Adrenal gland (tissue), 12 donors: Measurements from ENCODE around the gene GLUD1. TPM values are rescaled to one million over a fixed set of nuclear protein-coding genes. Genes with fewer than 3 reads are reported as not detected.
"Not testable (repeated sequence)": the region's sequence is repeated elsewhere in the genome, so short reads cannot be mapped to it uniquely, and the experiment has no call there.

ENCODE experiments used
- DNase-seq, 7 donors: peaks; one replicate each; pipeline ENCODE4 v3.0.0-alpha.2; 2019 to 2020
- H3K27ac ChIP-seq, 5 donors: fragments of 200-600 bp; sonication (generic) in 4 of 5; 1 replicate in 3 of 5; 2 replicates in 2 of 5; pipeline versions ENCODE4 v1.5.1 to v1.8.0; 2016 to 2020; ENCODE audit warnings: mild to moderate bottlenecking in 1 of 5
- H3K27me3 ChIP-seq: fragments of 200-600 bp; 2 replicates; pipeline ENCODE4 v1.8.0; 2021
- H3K36me3 ChIP-seq, 2 donors: fragments of 200-600 bp; replicated peaks in 1 of 2; 1 replicate in 1 of 2; 2 replicates in 1 of 2; pipeline versions ENCODE4 v1.5.1 to v1.8.0; 2018 to 2022
- H3K4me1 ChIP-seq, 2 donors: fragments of 200-600 bp; replicated peaks in 1 of 2; 1 replicate in 1 of 2; 2 replicates in 1 of 2; pipeline versions ENCODE4 v1.5.1 to v1.8.0; 2018 to 2021
- H3K4me3 ChIP-seq, 4 donors: fragments of 200-600 bp; sonication (generic) in 3 of 4; one replicate each; pipeline ENCODE4 v1.5.1; 2016 to 2018
- H3K9me3 ChIP-seq, 3 donors: fragments of 200-600 bp; sonication (generic) in 1 of 3; replicated peaks in 1 of 3; 1 replicate in 2 of 3; 2 replicates in 1 of 3; pipeline versions ENCODE4 v1.5.1 to v1.8.0; 2016 to 2021
- POLR2A ChIP-seq, 2 donors: fragments of 450-650 bp; IDR thresholded peaks; one replicate each; pipeline ENCODE4 v1.6.1; 2017; ENCODE audit warnings: antibody characterized with exemption in 2 of 2, mild to moderate bottlenecking in 2 of 2, moderate library complexity in 1 of 2
- WGBS, 4 donors: extraction: QIAGEN DNeasy Blood & Tissue Kit in 2 of 4; methylation state at CpG; one replicate each; pipeline versions ENCODE4 v1.1.5 to v1.1.7; 2013 to 2017; 5-methylcytosine and 5-hydroxymethylcytosine counted together
- intact Hi-C, 2 donors: fragments of 100-400 bp; cut with DNase I; formaldehyde crosslinking; loops; one replicate each; pipeline versions ENCODE4 v1.14.1 to v1.15.0; 2022 to 2023
- polyA plus RNA-seq, 3 donors: library from polyadenylated mRNA; stranded (reverse); fragments of 200-250 nt in 2 of 3; fragments of 350-450 nt in 1 of 3; fragmentation: Illumina TruSeq in 1 of 3; extraction: RNeasy Lipid Tissue Mini Kit (QIAGEN cat#74804) in 1 of 3; gene quantifications; one replicate each; pipeline ENCODE4 v1.2.3, GENCODE V29; 2013 to 2014
- total RNA-seq, 9 donors: library from RNA; depleted of rRNA in 4 of 9; stranded (reverse); fragments of >200 nt in 4 of 9; fragments of 120-200 nt in 1 of 9; fragmentation: NEBNext Ultra II Directional in 1 of 9; extraction: Animal tissue kit (Norgen Biotek cat#: 25700) in 1 of 9; gene quantifications; one replicate each; pipeline versions ENCODE4 v1.1.0 to v1.2.4, GENCODE V29; 2013 to 2023
- TF ChIP-seq, protein P1 (sequence below), 6 experiments: fragments of 450-650 bp in 4 of 6; fragments of 200-600 bp in 2 of 6; sonication (generic) in 1 of 6; IDR thresholded peaks; 1 replicate in 5 of 6; 2 replicates in 1 of 6; pipeline versions ENCODE4 v1.5.1 to v1.8.0; 2016 to 2021; ENCODE audit warnings: antibody characterized with exemption in 6 of 6, mild to moderate bottlenecking in 2 of 6, moderate library complexity in 1 of 6
- donor health status: healthy with polysubstance abuse.
- donor health status: Bipolar disorder and iron deficiency.
- donor health status: DM: yes; HTN: yes; CAD: no.
- donor health status: DM: no; HTN: no; CAD: no.
- donor health status: DM: no; HTN: no; CAD: no.
- donor health status: DM: yes; HTN: yes; CAD: no.

Gene GLUD1
- total and polyA plus RNA-seq, 12 donors, result 58.2 to 290 (median 212) TPM

DNA sequence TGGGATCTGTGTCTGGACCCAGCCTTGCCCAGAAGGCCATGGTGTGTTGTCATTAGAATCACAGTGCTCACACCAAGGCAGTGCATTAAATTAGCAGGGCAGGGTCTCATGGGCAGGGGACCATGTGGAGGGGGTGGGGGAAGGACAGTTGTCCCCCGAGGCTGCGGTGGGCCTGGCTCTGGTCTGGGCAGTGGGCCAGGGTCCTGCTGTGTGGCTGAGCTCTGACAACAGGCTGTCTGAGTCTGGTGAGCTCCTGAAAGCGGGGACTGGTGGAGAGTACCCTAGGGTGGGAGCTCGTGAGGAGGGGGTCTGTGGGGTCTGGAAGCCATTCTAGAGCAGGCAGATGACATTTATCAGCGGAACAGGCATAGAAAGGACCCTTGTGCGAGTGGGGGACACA is 76.5 kb downstream of the GLUD1 start:
- H3K36me3 ChIP-seq, H3K4me1 ChIP-seq, H3K9me3 ChIP-seq, H3K27me3 ChIP-seq, H3K4me3 ChIP-seq, intact Hi-C loops: not testable (repeated sequence)
- WGBS, 4 donors, result 73 to 83% (median 75%) methylated on average over 6 of the region's 6 CpGs
- H3K27ac ChIP-seq, result peak overlapping the region in 3 of 5 donors; percentile 57 to 76 (median 70)
- peak in 1 of 7 donors; percentile 35 for DNase-seq

DNA sequence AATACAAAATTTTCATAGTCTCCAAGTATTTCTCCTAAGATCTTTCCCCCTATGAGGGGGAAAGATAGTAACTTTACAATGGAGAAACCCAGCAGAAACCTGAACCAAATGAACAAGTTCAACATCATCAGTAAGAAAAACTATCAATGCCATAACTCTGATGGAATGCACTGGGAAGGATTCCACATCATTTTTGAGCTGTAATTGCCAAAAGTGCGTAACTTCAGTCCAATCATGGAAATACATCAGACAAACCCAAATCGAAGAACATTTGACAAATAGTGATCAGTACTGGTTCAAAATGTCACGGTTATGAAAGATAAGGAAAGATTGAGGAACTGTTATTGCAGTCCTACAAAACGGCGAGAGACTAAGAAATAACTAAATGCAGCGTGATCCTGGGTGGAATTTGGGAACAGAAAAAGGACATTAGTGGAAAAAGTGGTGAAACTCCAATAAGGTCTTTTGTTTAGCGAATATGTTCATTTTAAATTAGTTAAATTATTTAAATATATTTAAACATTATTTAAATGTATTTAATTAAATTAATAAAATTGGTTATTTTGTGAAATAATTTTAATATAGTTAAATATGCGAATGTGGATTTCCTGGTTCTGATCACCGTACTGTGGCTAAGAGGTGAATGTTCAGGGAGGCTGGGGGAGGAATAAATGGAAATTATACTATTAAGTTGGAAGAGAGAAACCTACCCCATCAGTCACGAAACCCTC is 79.5 kb downstream of the GLUD1 start:
- H3K4me3 ChIP-seq, result not testable (repeated sequence)

DNA sequence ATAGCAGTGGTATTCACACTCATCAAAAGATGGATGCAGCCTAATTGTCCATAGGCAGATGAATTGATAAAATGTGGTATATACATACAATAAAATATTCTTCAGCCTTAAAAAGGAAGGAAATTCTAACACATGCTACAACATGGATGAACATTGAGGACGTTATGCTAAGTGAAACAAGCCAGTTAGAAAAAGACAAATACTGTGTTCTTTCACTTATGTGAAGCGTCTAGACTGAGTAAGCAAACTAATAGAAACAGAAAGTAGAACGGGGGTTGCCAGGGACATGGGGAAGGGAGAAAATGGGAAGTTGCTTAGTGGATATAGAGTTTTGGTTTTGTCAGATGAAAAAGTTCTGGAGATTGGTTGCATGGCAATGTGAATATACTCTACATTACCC is 81.1 kb downstream of the GLUD1 start:
- WGBS, 4 donors, result 16 to 55% (median 48%) methylated on average over 3 of the region's 3 CpGs
- not testable (repeated sequence) for H3K9me3 ChIP-seq

More for the DNA sequence above, 79.5 kb downstream of the GLUD1 start:
- DNase-seq, H3K27me3 ChIP-seq, intact Hi-C loops, H3K9me3 ChIP-seq, H3K27ac ChIP-seq, H3K36me3 ChIP-seq, H3K4me1 ChIP-seq: not testable (repeated sequence)
- 60 to 73% (median 66%) methylated on average over 9 to 10 of the region's 10 CpGs for WGBS, 4 donors

DNA sequence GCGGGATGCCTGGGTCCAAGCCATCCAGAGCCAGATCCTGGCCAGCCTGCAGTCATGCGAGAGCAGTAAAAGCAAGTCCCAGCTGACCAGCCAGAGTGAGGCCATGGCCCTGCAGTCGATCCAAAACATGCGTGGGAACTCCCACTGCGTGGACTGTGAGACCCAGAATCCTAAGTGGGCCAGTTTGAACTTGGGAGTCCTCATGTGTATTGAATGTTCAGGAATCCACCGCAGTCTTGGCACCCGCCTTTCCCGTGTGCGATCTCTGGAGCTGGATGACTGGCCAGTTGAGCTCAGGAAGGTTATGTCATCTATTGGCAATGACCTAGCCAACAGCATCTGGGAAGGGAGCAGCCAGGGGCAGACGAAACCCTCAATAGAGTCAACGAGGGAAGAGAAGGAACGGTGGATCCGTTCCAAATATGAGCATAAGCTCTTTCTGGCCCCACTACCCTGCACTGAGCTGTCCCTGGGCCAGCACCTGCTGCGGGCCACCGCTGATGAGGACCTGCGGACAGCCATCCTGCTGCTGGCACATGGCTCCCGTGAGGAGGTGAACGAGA is 85.4 kb downstream of the GLUD1 start:
- intact Hi-C loops, H3K4me3 ChIP-seq: not testable (repeated sequence)

More for the DNA sequence above, 81.1 kb downstream of the GLUD1 start:
- DNase-seq, intact Hi-C loops, H3K27me3 ChIP-seq, H3K4me1 ChIP-seq, H3K4me3 ChIP-seq, H3K27ac ChIP-seq, H3K36me3 ChIP-seq: not testable (repeated sequence)

DNA sequence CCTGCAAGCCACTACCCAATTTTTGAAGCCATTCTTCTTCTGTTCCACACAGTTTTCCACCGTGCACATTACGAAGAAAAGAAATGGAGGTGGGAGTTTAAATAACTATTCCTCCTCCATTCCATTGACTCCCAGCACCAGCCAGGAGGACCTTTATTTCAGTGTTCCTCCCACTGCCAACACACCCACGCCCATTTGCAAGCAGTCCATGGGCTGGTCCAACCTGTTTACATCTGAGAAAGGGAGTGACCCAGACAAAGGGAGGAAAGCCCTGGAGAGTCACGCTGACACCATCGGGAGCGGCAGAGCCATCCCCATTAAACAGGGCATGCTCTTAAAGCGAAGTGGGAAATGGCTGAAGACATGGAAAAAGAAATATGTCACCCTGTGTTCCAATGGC is 86.3 kb downstream of the GLUD1 start:
- H3K36me3 ChIP-seq, H3K4me3 ChIP-seq, H3K4me1 ChIP-seq, DNase-seq, intact Hi-C loops, H3K9me3 ChIP-seq, H3K27me3 ChIP-seq, H3K27ac ChIP-seq: not testable (repeated sequence)
- 93 to 97% (median 96%) methylated on average over 3 to 7 of the region's 7 CpGs for WGBS, 4 donors

More for the DNA sequence above, 85.4 kb downstream of the GLUD1 start:
- not testable (repeated sequence) for H3K27ac ChIP-seq, H3K27me3 ChIP-seq, H3K9me3 ChIP-seq, DNase-seq, H3K36me3 ChIP-seq, H3K4me1 ChIP-seq
- 96 to 97% (median 96%) methylated on average over 9 to 18 of the region's 18 CpGs for WGBS, 4 donors

DNA sequence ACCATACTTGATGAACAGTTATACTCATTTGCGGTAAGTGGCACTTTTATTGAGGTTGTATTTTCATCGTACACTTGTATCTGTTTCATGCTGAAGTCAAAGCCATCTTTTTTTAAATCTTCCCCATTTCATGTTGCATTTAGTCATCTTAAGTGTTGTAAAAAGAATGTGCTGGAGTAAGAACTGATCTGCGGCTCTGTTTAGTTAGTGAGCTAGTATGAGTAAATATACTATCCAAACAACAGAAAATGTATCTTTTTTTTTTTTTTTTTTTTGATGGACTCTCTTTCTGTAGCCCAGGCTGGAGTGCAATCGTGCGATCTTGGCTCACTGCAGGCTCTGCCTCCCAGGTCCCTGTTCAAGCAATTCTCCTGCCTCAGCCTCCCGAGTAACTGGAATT is 87.0 kb downstream of the GLUD1 start:
- H3K9me3 ChIP-seq, H3K27ac ChIP-seq, H3K36me3 ChIP-seq, intact Hi-C loops, DNase-seq, H3K27me3 ChIP-seq, H3K4me1 ChIP-seq, H3K4me3 ChIP-seq: not testable (repeated sequence)
- WGBS, 4 donors, result 92 to 97% (median 95%) methylated on average over 6 of the region's 6 CpGs

DNA sequence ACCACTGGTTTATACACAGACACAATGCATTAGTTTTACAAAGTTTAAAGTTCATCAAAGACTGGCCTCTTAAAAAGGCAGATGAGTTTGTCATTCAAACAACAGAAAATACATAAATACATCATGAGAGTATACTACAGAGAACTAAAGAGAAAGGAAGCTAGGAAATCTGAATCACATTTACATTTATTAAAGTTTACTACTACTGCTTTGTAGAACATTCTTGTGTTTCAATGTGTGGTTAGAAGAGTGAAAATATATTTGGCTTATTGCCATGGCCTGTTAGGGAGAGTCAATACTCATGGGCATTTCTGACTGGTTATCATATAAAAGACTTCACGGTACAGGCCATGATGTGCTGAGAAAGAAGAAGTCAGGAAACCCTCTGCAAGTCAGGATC is 87.5 kb downstream of the GLUD1 start:
- H3K9me3 ChIP-seq, H3K4me3 ChIP-seq, intact Hi-C loops, H3K36me3 ChIP-seq, H3K27me3 ChIP-seq, DNase-seq, H3K27ac ChIP-seq, H3K4me1 ChIP-seq: not testable (repeated sequence)
- 20 to 85% (median 71%) methylated on average over 1 of the region's 1 CpG; no CpG with 5 or more reads in 1 of the 4 donors for WGBS, 4 donors

DNA sequence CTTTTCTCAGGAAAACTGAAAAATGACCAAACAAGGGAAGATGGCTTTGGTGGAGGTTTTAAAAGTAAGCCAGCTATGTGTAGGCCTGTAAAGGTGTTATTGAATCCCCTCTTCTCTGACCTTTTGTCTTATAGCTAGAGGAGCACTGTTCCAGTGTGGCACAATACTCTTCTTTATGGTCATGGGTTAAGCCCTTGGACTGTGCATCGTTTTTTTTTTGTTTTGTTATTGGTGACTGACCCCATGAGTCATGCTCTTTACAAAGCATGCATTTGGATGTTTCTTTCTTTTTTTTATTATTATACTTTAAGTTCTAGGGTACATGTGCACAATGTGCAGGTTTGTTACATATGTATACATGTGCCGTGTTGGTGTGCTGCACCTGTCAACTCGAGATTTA is 94.2 kb downstream of the GLUD1 start:
- WGBS, 4 donors, result 59 to 66% (median 61%) methylated on average over 3 of the region's 3 CpGs
- intact Hi-C loops, result no loop called here

More for the DNA sequence above, 94.2 kb downstream of the GLUD1 start:
- no peaks in the 10 kb centered on the region for H3K27me3 ChIP-seq
- no peak overlapping the region for H3K4me3 ChIP-seq
- H3K4me1 ChIP-seq, result no peaks in the 10 kb centered on the region
- no peaks in the 10 kb centered on the region for H3K9me3 ChIP-seq
- H3K36me3 ChIP-seq, result no peaks in the 10 kb centered on the region
- no peak overlapping the region for H3K27ac ChIP-seq
- TF ChIP-seq POLR2A (IDR thresholded peaks at IDR 0.05), result no peak
- TF ChIP-seq, protein P1, sequence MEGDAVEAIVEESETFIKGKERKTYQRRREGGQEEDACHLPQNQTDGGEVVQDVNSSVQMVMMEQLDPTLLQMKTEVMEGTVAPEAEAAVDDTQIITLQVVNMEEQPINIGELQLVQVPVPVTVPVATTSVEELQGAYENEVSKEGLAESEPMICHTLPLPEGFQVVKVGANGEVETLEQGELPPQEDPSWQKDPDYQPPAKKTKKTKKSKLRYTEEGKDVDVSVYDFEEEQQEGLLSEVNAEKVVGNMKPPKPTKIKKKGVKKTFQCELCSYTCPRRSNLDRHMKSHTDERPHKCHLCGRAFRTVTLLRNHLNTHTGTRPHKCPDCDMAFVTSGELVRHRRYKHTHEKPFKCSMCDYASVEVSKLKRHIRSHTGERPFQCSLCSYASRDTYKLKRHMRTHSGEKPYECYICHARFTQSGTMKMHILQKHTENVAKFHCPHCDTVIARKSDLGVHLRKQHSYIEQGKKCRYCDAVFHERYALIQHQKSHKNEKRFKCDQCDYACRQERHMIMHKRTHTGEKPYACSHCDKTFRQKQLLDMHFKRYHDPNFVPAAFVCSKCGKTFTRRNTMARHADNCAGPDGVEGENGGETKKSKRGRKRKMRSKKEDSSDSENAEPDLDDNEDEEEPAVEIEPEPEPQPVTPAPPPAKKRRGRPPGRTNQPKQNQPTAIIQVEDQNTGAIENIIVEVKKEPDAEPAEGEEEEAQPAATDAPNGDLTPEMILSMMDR (IDR thresholded peaks at IDR 0.05), result no peak
- DNase-seq, result no peak
